ENCODE data around the gene TNIP1. TPM values are rescaled to one million over a fixed set of nuclear protein-coding genes. Genes with fewer than 3 reads are reported as not detected.

The TNIP1 gene
- total RNA-seq, 1 donor from 2014 or later = 54.6 TPM

DNA sequence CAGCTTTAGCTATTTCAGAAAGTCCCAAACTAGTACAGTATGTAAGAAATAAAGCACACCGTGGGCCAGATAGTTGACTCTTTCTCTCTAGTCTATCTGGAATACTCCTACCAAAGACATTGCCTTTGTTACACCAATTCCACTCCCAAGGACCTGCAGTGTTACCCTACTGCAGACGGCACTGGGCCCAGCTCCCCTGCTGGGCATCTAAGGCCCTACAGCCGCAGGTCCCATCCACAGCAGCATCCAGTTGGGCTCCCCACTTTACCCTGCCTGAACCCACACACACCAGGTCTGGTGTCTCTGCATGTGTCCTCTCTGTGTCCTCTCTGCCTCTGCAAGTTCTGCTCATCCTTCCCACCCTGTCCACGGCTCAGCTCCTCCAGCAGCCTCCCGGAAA, 22.5 kb downstream of the TNIP1 start:
- DNase-seq (ENCODE audit: low spot score in 2 of 2) = no peak
- intact Hi-C loops (cut with DNase I) = loop anchor here (10.0 kb wide), 1 partner anchor 186 kb away; no protein-coding TSS in a partner anchor
- TF ChIP-seq, protein P1, sequence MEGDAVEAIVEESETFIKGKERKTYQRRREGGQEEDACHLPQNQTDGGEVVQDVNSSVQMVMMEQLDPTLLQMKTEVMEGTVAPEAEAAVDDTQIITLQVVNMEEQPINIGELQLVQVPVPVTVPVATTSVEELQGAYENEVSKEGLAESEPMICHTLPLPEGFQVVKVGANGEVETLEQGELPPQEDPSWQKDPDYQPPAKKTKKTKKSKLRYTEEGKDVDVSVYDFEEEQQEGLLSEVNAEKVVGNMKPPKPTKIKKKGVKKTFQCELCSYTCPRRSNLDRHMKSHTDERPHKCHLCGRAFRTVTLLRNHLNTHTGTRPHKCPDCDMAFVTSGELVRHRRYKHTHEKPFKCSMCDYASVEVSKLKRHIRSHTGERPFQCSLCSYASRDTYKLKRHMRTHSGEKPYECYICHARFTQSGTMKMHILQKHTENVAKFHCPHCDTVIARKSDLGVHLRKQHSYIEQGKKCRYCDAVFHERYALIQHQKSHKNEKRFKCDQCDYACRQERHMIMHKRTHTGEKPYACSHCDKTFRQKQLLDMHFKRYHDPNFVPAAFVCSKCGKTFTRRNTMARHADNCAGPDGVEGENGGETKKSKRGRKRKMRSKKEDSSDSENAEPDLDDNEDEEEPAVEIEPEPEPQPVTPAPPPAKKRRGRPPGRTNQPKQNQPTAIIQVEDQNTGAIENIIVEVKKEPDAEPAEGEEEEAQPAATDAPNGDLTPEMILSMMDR (IDR thresholded peaks at IDR 0.05) = no peak
- H3K36me3 ChIP-seq = peaks cover 31 to 78% of the 10 kb centered on the region in 2 donors
- H3K4me3 ChIP-seq = no peak overlapping the region
- H3K9me3 ChIP-seq = no peaks in the 10 kb centered on the region
- no peak overlapping the region for H3K27ac ChIP-seq
- H3K27me3 ChIP-seq = no peaks in the 10 kb centered on the region
- peaks cover 8 to 27% of the 10 kb centered on the region in 2 donors for H3K4me1 ChIP-seq

DNA sequence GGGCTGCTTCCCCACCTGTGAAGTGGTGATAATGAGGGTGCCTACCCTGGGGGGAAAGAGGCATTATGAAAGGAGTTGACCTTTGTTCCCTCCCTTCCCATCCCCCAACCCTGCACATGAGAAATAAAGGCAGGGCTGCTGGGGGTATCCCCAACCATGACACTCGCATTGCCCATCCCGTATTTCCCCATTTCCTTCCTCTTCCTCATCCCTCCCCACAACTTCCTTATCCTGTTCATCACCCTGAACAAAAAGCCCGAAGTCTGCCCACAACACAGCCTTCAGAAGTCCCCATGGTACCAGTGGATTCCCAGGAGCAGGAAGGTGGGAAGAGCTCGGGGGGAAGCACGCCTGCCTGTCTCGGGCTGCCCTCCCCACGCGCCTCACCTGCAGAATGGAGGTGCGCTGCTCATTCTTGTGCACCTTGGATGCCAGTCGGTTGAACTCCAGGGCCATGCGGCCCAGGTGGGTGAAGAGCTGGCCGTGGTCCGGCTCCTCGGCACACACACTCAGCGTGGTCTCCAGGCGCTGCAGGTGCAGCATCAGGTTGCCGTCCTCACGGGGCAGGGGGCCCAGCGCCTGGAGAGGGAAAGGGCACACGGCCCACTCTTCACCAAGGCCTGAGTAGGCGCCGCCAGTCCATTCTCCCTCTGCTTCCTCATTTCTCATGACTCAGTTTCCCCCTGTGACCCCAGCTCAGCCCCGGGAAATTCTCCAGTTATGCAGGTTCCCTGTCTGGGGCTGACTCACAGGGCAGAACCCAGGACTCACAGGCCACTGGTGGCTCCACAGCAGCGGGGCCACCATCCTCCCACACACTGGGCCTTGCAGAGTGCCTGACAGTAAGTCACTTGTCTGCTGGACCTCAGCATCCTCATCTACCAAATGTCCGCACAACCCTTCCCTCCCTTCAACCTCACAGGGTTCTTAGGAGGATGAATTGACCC, 24.2 kb downstream of the TNIP1 start:
- no peak overlapping the region for H3K27ac ChIP-seq
- H3K4me1 ChIP-seq = peaks cover 2 to 21% of the 10 kb centered on the region in 2 donors
- peaks cover 31 to 78% of the 10 kb centered on the region in 2 donors for H3K36me3 ChIP-seq
- H3K9me3 ChIP-seq = no peaks in the 10 kb centered on the region
- TF ChIP-seq, protein P1 (IDR thresholded peaks at IDR 0.05) = no peak
- no peak for DNase-seq (ENCODE audit: low spot score in 2 of 2)
- H3K4me3 ChIP-seq = no peak overlapping the region
- intact Hi-C loops (cut with DNase I) = loop anchor here (10.0 kb wide), 1 partner anchor 188 kb away; no protein-coding TSS in a partner anchor
- H3K27me3 ChIP-seq = no peaks in the 10 kb centered on the region

- H3K4me1 ChIP-seq = peaks cover under 1 to 12% of the 10 kb centered on the region in 2 donors
- no peaks in the 10 kb centered on the region for H3K9me3 ChIP-seq
- no peak for DNase-seq (ENCODE audit: low spot score in 2 of 2)
- intact Hi-C loops (cut with DNase I) = loop anchor here (10.0 kb wide), 1 partner anchor 189 kb away; no protein-coding TSS in a partner anchor
- no peak overlapping the region for H3K27ac ChIP-seq
- H3K36me3 ChIP-seq = peaks cover 35 to 78% of the 10 kb centered on the region in 2 donors
- H3K27me3 ChIP-seq = no peaks in the 10 kb centered on the region
- TF ChIP-seq, protein P1 (IDR thresholded peaks at IDR 0.05) = no peak
- no peak overlapping the region for H3K4me3 ChIP-seq
Measured at GRCh38 chr5:151055336-151055735, 25.5 kb downstream of the TNIP1 start.

- H3K27me3 ChIP-seq = no peaks in the 10 kb centered on the region
- H3K9me3 ChIP-seq = no peaks in the 10 kb centered on the region
- H3K4me1 ChIP-seq = peaks cover 0 to 6% of the 10 kb centered on the region in 2 donors
- H3K27ac ChIP-seq = no peak overlapping the region
- TF ChIP-seq, protein P1 (IDR thresholded peaks at IDR 0.05) = no peak
- intact Hi-C loops (cut with DNase I) = loop anchor here (10.0 kb wide), 1 partner anchor 190 kb away; no protein-coding TSS in a partner anchor
- DNase-seq (ENCODE audit: low spot score in 2 of 2) = no peak
- H3K4me3 ChIP-seq = no peak overlapping the region
- peaks cover 40 to 80% of the 10 kb centered on the region in 2 donors for H3K36me3 ChIP-seq
Measured at GRCh38 chr5:151054709-151055108, 26.1 kb downstream of the TNIP1 start.

DNA sequence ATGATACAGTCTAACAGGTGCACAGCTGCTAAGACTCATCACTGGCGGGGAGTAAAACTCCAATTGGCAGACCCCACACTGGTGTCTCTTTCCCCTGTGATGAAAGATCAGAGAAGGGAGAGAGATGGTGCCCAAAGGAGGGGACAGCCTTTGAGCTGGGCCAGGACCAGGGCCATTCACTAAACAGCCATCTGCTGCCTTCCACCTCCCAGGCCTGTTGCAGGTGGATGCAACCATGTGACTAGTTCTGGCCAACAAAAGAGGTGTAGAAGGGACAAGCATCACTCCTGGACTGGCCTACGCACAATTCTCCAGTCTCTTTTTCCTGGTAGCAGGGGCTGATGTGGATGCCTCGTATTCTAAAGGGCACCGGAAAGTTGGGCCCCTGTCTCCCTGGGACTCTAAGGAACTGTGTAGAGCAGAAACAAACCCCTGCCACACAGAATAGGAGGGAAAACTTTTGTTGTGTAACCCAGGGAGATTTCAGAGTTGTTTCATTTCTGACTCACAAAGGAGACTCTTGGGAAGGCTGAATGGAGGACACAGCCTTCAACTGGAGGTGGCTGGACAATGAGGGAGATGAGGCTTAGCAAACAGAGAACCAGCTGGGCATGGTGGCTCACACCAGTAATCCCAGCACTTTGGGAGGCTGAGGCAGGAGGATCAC, 26.9 kb downstream of the TNIP1 start:
- intact Hi-C loops (cut with DNase I) = loop anchor here (10.0 kb wide), 1 partner anchor 191 kb away; no protein-coding TSS in a partner anchor
- Histone ChIP-seq H3K27me3 (no peaks in the 10 kb centered on the region), H3K36me3 (peaks cover 43 to 82% of the 10 kb centered on the region in 2 donors), H3K4me1 (peaks cover 0 to 6% of the 10 kb centered on the region in 2 donors), H3K4me3 (no peak overlapping the region), H3K9me3 (no peaks in the 10 kb centered on the region), H3K27ac (no peak overlapping the region)
- TF ChIP-seq, protein P1 (IDR thresholded peaks at IDR 0.05) = no peak
- DNase-seq (ENCODE audit: low spot score in 2 of 2) = no peak
